GM12865 (cell line): ENCODE data around the gene ALG9.

ENCODE experiments used
- DNase-seq: peaks from one replicate; pipeline ENCODE4 v3.0.0; 2010; ENCODE audit warnings: low read depth
- H3K4me3 ChIP-seq: 2 replicates; pipeline ENCODE4 v1.5.1; 2011; ENCODE audit warnings: mild to moderate bottlenecking, low read depth, low read length, control low read depth
- TF ChIP-seq, protein P1 (sequence below): IDR thresholded peaks from 2 replicates; pipeline ENCODE4 v1.5.1; 2011; ENCODE audit warnings: low read length, control low read depth, low read depth, inconsistent platforms; ENCODE audit not compliant: insufficient read depth; ENCODE audit errors: missing control alignments

ALG9 gene

DNA sequence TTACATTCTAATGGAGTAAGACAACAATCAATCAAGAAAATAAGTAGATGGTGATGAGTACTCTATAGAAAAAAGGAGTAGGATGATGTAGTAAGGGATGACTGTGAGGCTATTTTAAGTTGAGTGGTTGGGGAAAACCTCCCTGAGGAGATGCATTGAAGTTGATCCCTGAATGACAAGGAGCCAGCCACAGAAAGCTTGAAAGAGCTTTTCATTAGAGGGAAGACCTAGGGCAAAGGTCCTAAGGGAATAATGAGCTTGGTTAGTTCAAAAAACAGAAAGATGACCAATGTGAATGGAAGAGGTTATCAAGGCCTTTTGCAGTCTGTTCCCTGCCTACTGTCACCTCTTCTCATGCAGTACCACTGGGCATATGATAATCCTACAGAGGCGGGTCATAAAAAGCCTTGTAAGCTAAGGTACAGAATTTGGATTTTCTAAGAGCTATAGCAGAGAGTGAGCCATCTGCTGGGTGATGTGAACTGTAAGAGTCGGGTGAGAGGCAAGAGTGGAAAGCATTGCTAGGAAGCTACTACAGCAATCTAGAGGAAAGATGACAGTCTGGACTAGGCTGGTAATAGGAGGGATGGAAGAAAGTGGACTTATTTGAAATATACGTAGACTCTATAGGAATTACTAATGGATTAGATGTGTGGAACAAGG lies 108.3 kb downstream of the ALG9 start:
- TF ChIP-seq, protein P1, sequence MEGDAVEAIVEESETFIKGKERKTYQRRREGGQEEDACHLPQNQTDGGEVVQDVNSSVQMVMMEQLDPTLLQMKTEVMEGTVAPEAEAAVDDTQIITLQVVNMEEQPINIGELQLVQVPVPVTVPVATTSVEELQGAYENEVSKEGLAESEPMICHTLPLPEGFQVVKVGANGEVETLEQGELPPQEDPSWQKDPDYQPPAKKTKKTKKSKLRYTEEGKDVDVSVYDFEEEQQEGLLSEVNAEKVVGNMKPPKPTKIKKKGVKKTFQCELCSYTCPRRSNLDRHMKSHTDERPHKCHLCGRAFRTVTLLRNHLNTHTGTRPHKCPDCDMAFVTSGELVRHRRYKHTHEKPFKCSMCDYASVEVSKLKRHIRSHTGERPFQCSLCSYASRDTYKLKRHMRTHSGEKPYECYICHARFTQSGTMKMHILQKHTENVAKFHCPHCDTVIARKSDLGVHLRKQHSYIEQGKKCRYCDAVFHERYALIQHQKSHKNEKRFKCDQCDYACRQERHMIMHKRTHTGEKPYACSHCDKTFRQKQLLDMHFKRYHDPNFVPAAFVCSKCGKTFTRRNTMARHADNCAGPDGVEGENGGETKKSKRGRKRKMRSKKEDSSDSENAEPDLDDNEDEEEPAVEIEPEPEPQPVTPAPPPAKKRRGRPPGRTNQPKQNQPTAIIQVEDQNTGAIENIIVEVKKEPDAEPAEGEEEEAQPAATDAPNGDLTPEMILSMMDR = no peak
- DNase-seq = no peak
- no peak overlapping the region for H3K4me3 ChIP-seq

GRCh38 chr11:111762526-111762925 lies 108.9 kb downstream of the ALG9 start:
- DNase-seq = no peak
- H3K4me3 ChIP-seq = no peak overlapping the region
- TF ChIP-seq, protein P1 = no peak

DNA sequence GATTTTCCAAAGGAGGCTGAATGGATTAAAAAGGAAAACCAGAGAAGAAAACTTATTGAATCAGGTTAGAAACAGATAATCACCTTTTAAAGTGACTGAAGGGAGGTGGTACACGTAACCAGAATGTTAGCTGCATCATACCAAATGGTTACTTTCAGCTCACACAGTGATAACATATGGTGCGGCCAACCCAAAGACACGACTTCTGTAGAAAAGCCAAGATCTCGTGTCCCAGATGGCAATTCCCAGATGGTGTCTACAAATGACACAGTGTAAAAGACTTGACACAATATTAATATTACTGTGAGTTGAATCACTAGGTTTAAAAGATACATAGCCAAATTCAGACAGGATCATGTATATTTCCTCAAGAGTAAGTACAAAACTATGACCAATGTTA lies 110.3 kb downstream of the ALG9 start:
- H3K4me3 ChIP-seq = no peak overlapping the region
- TF ChIP-seq, protein P1 = no peak
- no peak for DNase-seq

DNA sequence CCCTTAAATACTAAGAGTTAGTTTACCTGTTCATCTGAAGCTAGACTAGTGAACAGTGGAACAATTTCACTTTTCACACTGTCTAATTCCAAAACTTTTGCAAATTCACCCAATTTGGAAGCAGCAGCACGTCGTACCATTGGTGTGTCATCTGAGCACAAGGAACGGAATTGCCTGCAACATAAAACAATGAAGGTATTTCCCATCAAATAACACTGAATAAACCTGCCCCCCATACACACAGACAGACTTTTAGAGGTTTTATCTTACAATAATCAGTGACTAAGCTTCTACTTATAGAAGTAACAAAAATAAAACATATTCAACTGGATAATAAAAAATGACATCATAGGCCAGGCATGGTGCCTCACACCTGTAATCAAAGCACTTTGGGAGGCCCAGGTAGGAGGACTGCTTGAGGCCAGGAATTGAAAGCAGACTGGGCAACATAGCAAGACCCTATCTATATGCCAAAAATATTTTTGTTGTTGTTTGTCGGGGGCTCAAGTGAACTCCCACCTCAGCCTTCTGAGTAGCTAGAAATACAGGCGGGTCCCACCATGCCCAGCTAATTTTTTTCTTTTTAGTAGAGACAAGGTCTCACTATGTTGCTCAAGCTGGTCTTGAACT lies 111.5 kb downstream of the ALG9 start:
- no peak overlapping the region for H3K4me3 ChIP-seq
- DNase-seq = no peak
- TF ChIP-seq, protein P1 = no peak

DNA sequence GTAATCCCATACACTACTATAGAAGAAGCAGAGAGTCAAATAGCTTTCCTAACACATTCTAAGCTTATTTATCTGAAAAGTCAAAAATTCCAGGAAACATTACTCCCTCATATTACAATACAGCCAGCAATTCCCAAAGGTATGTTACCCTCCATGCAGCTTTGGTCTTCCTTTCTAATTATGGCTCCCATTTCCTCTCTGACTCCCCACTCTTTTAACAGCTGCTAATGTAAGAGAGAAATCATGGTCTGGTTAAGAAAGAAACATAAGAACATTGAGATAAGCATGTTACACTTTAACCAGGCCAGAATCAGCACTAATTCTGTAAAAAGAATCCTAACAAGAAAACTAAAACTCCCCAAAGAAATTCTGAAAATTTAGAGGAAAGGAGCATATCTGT lies 112.0 kb downstream of the ALG9 start:
- H3K4me3 ChIP-seq = no peak overlapping the region
- DNase-seq = no peak
- TF ChIP-seq, protein P1 = no peak

DNA sequence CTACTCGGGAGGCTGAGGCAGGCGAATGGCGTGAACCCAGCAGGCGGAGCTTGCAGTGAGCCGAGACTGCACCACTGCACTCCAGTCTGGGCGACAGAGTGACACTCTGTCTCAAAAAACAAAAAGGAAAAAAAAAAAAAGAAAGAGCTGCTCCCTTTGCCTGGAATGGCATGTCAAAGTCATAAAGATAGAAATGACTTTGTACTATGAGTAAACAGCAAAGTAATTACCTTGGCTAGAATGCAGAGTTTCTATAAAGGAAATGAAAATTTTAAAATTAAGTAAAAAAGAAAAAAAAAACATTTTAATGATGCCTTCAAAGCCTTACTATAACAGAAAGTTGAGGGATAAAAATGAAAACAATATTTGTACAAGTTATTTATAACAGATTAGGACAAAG lies 115.3 kb downstream of the ALG9 start:
- no peak overlapping the region for H3K4me3 ChIP-seq
- TF ChIP-seq, protein P1 = no peak
- no peak for DNase-seq

DNA sequence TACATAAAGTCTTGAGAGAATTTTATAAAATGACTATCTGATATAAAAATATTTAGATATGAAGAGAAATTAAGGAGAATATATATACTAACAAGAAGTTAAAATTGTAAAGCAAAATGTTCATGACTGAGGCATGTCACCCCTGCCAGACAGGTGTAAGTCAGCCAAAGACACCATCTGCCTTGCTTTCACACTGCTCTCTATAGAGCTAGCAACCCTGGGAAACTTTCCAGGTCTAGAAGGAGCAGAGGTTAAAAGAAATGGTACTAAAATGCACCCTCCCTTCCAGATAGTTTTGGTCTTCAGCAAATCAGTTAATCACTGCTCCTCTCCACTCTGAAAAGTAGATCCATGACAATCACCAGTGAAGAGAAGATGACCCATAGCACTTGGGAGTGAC lies 121.7 kb downstream of the ALG9 start:
- TF ChIP-seq, protein P1 = no peak
- DNase-seq = no peak

More for the DNA sequence above, 121.7 kb downstream of the ALG9 start:
- no peak overlapping the region for H3K4me3 ChIP-seq
